SK-N-MC (cell line): Measurements from ENCODE around the gene WRNIP1.

Experiments
- DNase-seq: peaks from one replicate; pipeline ENCODE4 v3.0.0-alpha.2; 2011; ENCODE audit warnings: low read depth, low spot score
- H3K27ac ChIP-seq: fragments of 200-600 bp; sonication (generic); 2 replicates; pipeline ENCODE4 v1.5.1; 2016; ENCODE audit warnings: mixed run types
- H3K36me3 ChIP-seq: fragments of 200-600 bp; sonication (generic); 2 replicates; pipeline ENCODE4 v1.6.1; 2017; ENCODE audit warnings: antibody characterized with exemption, low read length, mixed read lengths; ENCODE audit not compliant: insufficient read depth
- H3K4me3 ChIP-seq: fragments of 200-600 bp; sonication (generic); 2 replicates; pipeline ENCODE4 v1.5.1; 2016
- H3K9ac ChIP-seq: fragments of 200-600 bp; sonication (generic); 2 replicates; pipeline ENCODE4 v1.8.0; 2017; ENCODE audit warnings: mixed run types, mixed read lengths; ENCODE audit not compliant: insufficient read length
- H3K9me3 ChIP-seq: fragments of 200-600 bp; sonication (generic); 2 replicates; pipeline ENCODE4 v1.6.1; 2017; ENCODE audit warnings: low read depth, mild to moderate bottlenecking, antibody characterized with exemption, low read length, moderate library complexity, mixed read lengths
- EZH2 ChIP-seq: fragments of 200-600 bp; sonication (generic); IDR thresholded peaks from one replicate; pipeline ENCODE4 v1.6.1; 2017; ENCODE audit warnings: antibody characterized with exemption
- FOXP2 ChIP-seq: optimal IDR thresholded peaks from 2 replicates; pipeline ENCODE3; 2011; ENCODE audit warnings: mild to moderate bottlenecking, moderate library complexity; ENCODE audit not compliant: insufficient read depth; ENCODE audit errors: extremely low read length, control extremely low read depth
- POLR2AphosphoS5 ChIP-seq: IDR thresholded peaks from 2 replicates; pipeline ENCODE4 v1.6.1; 2012; ENCODE audit warnings: mild to moderate bottlenecking, low read depth, low read length, borderline replicate concordance

The WRNIP1 gene

DNA sequence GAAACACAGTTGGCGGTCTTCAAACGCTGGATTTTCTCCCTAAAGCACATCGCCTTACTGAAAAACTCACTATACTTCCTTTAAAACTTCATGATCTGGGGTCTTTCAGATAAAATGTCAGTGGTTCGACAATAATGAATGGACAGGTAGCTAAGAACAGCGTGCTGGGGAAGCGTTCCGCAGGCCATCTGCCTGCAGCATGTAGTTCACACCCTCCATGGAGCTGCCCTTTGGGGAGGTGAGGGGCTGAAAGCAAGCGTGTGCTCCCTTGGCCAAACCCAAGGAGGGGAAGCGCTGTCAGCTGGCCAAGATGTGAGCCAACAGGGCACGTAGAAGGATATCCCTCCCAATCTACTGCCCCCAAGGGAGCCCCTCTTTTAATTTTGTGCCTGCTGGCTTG lies 35.3 kb upstream of the WRNIP1 start:
- DNase-seq: no peak
- Histone ChIP-seq H3K9me3 (no peaks in the 10 kb centered on the region), H3K27ac (no peak overlapping the region), H3K9ac (no peak overlapping the region), H3K4me3 (no peak overlapping the region), H3K36me3 (no peaks in the 10 kb centered on the region)
- TF ChIP-seq POLR2AphosphoS5 (no peak), FOXP2 (no peak), EZH2 (no peak)

DNA sequence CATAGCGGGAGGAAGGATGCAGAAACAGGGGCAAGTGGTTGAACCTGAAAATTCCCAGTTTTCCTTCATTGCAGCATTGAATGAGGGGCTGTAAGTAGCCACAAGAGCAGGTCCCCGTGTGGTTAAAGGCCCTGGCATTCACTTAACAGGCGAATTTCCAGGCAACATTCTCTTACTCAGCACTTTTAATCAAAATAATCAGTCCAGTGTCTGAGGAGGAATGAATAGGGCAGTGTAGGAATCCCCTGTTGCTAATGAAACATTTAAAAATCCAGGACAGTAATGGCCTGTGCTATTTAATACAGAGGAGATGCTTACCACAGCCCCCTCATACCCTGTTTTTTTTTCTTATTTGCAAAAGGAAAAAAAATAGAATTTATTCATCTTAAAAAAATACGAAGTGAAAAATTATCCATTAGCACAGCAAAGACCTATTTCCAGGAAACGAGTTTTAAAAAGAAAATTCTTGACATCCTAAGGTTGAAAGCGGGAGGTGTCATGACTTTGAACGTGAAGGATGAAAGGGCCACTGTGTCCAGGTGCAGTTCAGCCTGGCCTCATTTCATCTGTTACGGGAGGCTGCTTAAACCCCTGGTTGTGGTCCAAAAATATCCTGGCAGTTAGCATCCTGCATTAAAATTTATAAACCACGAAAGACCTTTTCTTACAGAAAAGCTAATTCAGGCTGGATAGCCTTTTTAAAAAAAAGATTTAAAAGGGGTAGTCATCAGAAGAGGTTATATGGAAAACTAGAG lies 34.7 kb upstream of the WRNIP1 start:
- Histone ChIP-seq H3K27ac (no peak overlapping the region), H3K36me3 (no peaks in the 10 kb centered on the region), H3K4me3 (no peak overlapping the region), H3K9me3 (no peaks in the 10 kb centered on the region), H3K9ac (no peak overlapping the region)
- TF ChIP-seq EZH2 (no peak), POLR2AphosphoS5 (no peak)
- no peak for DNase-seq

DNA sequence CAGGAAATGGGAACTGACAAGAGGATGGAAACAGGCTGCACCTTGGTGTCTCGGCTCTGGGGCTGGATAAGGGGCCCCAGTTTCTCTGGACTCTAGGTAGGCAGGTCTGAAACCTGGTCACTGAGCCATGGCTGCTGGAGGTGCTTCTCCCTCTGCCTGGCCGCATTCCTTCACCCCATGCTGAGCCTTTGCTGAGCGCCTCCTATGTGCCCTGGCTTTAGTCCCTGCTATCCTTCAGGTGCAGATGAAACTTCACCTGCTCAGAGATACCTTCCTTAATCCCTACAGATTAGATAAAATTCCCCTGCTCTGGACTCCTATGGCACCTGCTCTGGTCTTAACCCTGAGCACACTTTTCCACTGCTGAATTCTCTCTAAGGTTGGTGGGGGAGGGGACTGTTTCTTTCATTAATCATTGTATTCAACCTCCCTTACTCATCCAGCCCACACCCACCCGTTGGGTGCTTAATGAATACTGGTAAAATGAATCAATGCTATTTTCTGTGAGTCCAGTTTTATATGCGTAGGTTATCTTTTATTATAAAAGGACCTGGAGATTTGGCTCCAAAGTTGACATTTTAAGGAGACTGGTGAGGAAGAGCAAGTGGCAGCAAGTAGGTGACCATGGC lies 33.8 kb upstream of the WRNIP1 start:
- TF ChIP-seq POLR2AphosphoS5: no peak
- no peak for TF ChIP-seq FOXP2
- TF ChIP-seq EZH2: no peak
- Histone ChIP-seq H3K27ac (no peak overlapping the region), H3K4me3 (no peak overlapping the region), H3K36me3 (no peaks in the 10 kb centered on the region), H3K9me3 (no peaks in the 10 kb centered on the region), H3K9ac (no peak overlapping the region)
- DNase-seq: no peak

DNA sequence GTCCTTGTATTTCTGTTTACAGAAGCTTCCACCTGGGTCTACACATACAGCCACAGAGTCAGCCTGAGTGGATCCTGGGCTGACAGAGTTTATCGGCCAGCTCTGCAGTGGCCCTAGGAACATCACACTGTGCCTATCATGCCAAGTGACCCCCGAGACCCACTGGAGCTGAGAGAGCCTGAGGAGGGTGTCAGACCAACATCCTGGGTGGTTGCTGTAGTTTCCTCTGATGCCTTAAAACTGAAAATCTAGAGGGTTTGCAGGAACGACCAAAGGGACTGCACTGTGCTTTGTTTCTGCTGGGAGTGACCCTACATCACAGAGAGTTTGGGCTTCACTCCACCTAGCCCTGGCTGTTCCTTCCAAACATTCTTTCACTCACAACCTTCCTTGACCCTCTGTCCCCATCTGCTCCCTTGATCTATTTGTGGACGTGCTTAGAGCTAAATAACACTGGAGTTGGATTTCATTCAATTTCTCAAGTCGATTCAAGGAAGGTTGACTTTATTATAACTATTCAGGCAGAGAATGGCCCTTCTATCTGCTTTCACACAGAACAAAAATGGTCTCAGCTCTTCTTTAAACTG lies 32.6 kb upstream of the WRNIP1 start:
- Histone ChIP-seq H3K36me3 (no peaks in the 10 kb centered on the region), H3K4me3 (no peak overlapping the region), H3K9ac (no peak overlapping the region), H3K27ac (no peak overlapping the region), H3K9me3 (no peaks in the 10 kb centered on the region)
- TF ChIP-seq POLR2AphosphoS5: no peak
- no peak for TF ChIP-seq EZH2
- no peak for TF ChIP-seq FOXP2
- no peak for DNase-seq

DNA sequence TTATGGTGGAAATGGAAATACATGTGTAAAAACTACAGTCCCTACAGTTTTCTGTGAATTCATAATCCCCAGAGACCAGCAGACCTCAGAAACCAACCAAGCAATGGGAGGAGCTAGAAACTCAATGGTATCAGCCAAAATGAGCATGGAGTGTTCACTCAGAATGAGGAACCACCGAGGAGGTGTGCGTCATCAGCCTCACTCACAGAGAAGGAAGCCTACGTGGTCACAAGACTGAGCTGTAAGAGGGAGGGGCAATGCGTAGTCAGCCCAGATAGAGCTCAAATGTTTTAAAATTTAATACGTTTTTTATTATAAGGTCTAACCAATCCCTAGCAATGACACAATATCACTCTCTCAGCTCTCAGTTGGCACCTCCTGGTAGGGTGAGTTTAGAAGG lies 31.9 kb upstream of the WRNIP1 start:
- Histone ChIP-seq H3K9me3 (no peaks in the 10 kb centered on the region), H3K4me3 (no peak overlapping the region), H3K9ac (no peak overlapping the region), H3K27ac (no peak overlapping the region), H3K36me3 (no peaks in the 10 kb centered on the region)
- no peak for DNase-seq
- no peak for TF ChIP-seq POLR2AphosphoS5
- no peak for TF ChIP-seq EZH2
- TF ChIP-seq FOXP2: no peak

DNA sequence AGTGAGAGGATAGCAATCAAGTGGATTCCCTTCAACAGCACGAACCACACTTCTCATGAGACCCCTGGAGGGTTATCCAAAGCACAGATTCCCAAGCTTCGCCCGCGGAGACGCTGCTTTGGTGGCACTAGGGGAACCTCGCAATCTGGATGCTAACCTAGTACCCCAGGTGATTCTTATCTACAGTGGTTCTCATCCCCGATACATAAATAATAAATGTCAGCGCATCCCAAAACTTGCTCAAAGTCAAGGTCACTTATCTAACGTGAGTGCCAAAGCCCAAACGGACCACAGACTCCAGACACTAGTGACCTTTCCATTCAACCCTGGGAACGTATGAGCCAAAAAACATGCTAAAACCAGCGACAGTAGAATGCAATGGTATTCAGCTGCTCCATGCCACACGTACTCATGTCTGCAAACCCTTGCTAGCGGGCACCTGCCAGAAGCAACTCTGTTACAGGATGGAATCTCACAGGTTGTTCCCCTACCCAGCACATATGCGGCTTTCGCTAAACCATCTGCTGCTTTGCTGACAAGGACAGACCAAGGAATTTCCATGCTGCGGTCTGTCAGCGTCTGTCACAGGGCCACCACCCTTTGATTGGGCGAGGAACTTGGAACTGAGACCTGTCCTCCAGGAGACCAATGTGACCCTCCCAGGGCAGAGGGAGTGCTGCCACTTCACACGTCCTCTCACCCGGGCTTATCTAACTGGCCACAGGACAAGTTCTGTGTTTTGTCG lies 31.3 kb upstream of the WRNIP1 start:
- Histone ChIP-seq H3K9ac (no peak overlapping the region), H3K9me3 (no peaks in the 10 kb centered on the region), H3K36me3 (no peaks in the 10 kb centered on the region), H3K4me3 (no peak overlapping the region), H3K27ac (no peak overlapping the region)
- TF ChIP-seq POLR2AphosphoS5 (no peak), EZH2 (no peak), FOXP2 (no peak)
- DNase-seq: no peak

DNA sequence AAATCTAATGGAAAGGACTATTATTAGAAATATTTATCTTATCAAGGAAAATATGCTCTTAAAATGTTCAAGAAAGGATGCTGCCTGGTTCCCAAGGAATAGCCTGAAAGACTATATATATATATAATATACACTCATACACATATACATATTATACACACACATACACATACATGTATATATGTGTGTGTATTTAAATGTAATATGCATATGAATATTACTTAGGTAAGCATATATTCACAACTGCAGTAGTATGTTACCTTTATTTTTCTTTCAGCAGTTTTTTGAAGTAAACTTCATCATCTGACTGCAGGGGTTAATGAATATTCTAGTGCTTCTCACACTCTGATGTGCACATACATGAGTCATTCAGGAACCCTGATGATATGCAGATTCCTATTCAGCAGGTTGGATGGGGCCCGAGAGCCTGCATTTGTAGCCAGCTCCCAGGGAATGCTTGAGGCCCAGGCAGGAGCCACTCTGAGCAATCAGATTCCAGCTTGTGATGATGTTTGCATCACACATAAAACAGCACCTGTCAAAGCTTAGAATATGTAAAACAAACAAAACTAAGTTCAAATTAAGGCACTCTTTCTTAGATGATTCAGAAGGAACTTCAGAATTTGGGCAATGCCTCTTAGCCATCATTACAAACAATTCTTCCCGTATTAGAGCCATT lies 30.6 kb upstream of the WRNIP1 start:
- TF ChIP-seq FOXP2 (no peak), POLR2AphosphoS5 (no peak), EZH2 (no peak)
- Histone ChIP-seq H3K4me3 (no peak overlapping the region), H3K9ac (no peak overlapping the region), H3K36me3 (no peaks in the 10 kb centered on the region), H3K27ac (no peak overlapping the region), H3K9me3 (no peaks in the 10 kb centered on the region)
- DNase-seq: no peak

DNA sequence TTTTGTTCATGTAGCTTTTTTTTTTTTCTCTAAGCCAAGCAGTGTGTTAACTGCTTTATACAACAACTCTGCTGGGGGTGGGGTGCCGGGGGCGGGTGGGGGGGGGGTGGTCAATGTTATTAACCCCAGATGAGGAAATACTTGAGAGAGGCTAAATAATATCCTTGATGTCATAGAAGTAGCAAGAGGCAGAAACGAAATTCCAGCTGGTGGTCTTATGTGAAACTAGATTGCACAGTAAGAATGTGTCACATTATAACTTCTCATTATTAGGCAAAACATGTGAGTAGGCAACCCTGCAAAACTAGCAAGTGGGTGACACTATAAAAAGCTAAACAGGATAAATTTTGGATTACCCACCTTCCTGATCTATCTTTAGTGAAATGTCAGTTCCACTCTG lies 27.3 kb upstream of the WRNIP1 start:
- no peaks in the 10 kb centered on the region for H3K36me3 ChIP-seq
- H3K9me3 ChIP-seq: no peaks in the 10 kb centered on the region
- TF ChIP-seq POLR2AphosphoS5 (no peak), EZH2 (no peak), FOXP2 (no peak)
- H3K27ac ChIP-seq: no peak overlapping the region
- H3K9ac ChIP-seq: no peak overlapping the region
- H3K4me3 ChIP-seq: no peak overlapping the region
- no peak for DNase-seq
